ENCODE measurements around the gene CAMTA1. TPM values are rescaled to one million over a fixed set of nuclear protein-coding genes. Genes with fewer than 3 reads are reported as not detected.

The CAMTA1 gene
- total and polyA plus RNA-seq, 8 donors = 42.8 to 213 (median 118) TPM

DNA sequence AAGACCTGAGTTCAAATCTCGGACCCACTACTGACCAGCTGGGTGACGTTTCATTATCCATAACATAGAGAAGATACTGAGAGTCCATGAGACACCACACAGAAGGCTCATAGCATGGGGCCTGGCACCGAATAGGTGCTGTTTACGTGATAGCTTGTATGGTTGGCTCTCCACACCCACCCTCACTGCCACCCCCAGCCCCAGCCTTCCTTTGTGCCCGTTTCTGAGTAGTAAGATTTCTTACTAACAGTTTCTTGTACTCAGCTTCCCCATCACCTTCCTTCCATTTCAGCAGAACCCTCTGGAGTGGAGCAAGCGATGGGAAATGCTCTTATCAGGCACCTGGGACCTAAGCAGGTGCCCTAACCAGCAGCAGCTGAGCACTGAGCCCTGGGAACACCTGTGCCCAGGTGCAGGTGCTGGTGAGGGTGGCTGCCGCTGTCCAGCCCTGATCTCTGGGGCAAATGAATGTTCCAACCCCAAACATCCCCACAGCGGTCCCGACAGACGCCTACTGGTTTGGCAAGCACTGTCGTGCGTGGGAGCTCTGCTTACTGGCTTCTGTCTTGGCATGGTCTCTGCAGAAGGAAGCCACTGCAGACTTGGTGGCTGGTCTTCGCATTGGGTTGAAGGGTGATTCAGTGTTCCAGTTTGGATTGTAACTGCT is 225.4 kb downstream of the CAMTA1 start:
- 72 to 81% (median 76%) methylated on average over 9 to 13 of the region's 13 CpGs for WGBS, 5 donors
- Histone ChIP-seq H3K36me3 (no peaks in the 10 kb centered on the region), H3K4me3 (no peak overlapping the region), H3K27ac (no peak overlapping the region), H3K9me3 (no peaks in the 10 kb centered on the region), H3K4me1 (no peaks in the 10 kb centered on the region), H3K27me3 (peaks cover 0 to 16% (median 0%) of the 10 kb centered on the region in 3 donors)
- TF ChIP-seq POLR2AphosphoS5 (IDR thresholded peaks at IDR 0.05) (no peak), EP300 (IDR thresholded peaks at IDR 0.05) (no peak), POLR2A (IDR thresholded peaks at IDR 0.05) (no peak)
- TF ChIP-seq, protein P1, sequence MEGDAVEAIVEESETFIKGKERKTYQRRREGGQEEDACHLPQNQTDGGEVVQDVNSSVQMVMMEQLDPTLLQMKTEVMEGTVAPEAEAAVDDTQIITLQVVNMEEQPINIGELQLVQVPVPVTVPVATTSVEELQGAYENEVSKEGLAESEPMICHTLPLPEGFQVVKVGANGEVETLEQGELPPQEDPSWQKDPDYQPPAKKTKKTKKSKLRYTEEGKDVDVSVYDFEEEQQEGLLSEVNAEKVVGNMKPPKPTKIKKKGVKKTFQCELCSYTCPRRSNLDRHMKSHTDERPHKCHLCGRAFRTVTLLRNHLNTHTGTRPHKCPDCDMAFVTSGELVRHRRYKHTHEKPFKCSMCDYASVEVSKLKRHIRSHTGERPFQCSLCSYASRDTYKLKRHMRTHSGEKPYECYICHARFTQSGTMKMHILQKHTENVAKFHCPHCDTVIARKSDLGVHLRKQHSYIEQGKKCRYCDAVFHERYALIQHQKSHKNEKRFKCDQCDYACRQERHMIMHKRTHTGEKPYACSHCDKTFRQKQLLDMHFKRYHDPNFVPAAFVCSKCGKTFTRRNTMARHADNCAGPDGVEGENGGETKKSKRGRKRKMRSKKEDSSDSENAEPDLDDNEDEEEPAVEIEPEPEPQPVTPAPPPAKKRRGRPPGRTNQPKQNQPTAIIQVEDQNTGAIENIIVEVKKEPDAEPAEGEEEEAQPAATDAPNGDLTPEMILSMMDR (IDR thresholded peaks at IDR 0.05) = no peak
- intact Hi-C loops (cut with DNase I; ENCODE audit: low total_unique reads) = no loop called here
- peak in 1 of 2 donors; percentile 17 for DNase-seq

DNA sequence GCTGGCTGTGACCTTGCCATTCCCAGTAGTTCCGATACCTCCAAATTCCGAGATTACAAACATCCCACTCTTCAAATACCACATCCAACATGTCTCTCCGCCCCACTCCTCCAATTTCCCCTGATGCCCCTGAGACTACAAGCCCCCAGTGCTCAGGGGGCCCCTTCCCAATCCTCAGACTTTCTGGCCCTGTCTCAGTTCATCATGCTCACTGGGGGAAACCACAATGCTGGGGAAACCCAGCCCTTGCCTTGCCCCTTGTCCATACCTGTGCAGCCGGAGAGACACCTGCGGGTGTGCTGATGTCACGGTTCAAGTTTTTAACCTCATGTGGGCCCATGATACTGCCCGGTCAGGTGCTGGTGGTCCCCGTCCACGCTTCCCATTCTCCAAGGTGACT is 226.6 kb downstream of the CAMTA1 start:
- intact Hi-C loops (cut with DNase I; ENCODE audit: low total_unique reads) = no loop called here
- H3K4me3 ChIP-seq = no peak overlapping the region
- DNase-seq = no peak
- peaks cover 0 to 16% (median 0%) of the 10 kb centered on the region in 3 donors for H3K27me3 ChIP-seq
- 77 to 90% (median 86%) methylated on average over 9 of the region's 9 CpGs for WGBS, 5 donors
- no peaks in the 10 kb centered on the region for H3K36me3 ChIP-seq
- no peaks in the 10 kb centered on the region for H3K9me3 ChIP-seq
- TF ChIP-seq, protein P1 (IDR thresholded peaks at IDR 0.05) = no peak
- TF ChIP-seq POLR2A (IDR thresholded peaks at IDR 0.05) (no peak), POLR2AphosphoS5 (IDR thresholded peaks at IDR 0.05) (no peak)
- H3K4me1 ChIP-seq = no peaks in the 10 kb centered on the region
- H3K27ac ChIP-seq = no peak overlapping the region

DNA sequence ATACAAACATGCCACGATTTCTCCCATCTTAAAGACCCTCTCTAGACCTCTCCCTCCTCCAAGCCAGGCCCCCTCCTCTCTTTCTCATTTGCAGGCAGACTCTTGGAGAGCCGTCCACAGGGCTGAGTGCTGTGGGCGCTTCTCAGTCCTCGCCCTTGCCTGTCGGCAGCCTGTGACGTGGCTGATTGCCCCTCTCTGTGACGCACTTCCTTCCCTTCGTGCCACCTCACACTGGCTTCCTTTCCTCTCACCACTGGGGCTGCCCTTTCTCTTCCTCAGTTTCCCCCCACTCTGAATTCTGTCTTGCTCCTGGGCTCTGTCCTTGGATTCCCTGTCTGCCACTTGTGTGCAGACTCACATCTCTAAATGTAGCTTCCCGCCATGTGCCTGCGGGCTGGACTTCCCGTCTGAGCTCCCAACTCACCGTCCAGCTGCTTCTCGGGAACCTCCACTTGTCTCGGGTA is 227.2 kb downstream of the CAMTA1 start:
- 78 to 88% (median 82%) methylated on average over 14 of the region's 14 CpGs for WGBS, 5 donors
- no peaks in the 10 kb centered on the region for H3K4me1 ChIP-seq
- no peaks in the 10 kb centered on the region for H3K36me3 ChIP-seq
- peaks cover 0 to 9% (median 0%) of the 10 kb centered on the region in 3 donors for H3K27me3 ChIP-seq
- no peaks in the 10 kb centered on the region for H3K9me3 ChIP-seq
- no peak for DNase-seq
- TF ChIP-seq EP300 (IDR thresholded peaks at IDR 0.05) (no peak), POLR2AphosphoS5 (IDR thresholded peaks at IDR 0.05) (no peak), POLR2A (IDR thresholded peaks at IDR 0.05) (no peak)
- H3K4me3 ChIP-seq = no peak overlapping the region
- intact Hi-C loops (cut with DNase I; ENCODE audit: low total_unique reads) = no loop called here
- H3K27ac ChIP-seq = no peak overlapping the region

DNA sequence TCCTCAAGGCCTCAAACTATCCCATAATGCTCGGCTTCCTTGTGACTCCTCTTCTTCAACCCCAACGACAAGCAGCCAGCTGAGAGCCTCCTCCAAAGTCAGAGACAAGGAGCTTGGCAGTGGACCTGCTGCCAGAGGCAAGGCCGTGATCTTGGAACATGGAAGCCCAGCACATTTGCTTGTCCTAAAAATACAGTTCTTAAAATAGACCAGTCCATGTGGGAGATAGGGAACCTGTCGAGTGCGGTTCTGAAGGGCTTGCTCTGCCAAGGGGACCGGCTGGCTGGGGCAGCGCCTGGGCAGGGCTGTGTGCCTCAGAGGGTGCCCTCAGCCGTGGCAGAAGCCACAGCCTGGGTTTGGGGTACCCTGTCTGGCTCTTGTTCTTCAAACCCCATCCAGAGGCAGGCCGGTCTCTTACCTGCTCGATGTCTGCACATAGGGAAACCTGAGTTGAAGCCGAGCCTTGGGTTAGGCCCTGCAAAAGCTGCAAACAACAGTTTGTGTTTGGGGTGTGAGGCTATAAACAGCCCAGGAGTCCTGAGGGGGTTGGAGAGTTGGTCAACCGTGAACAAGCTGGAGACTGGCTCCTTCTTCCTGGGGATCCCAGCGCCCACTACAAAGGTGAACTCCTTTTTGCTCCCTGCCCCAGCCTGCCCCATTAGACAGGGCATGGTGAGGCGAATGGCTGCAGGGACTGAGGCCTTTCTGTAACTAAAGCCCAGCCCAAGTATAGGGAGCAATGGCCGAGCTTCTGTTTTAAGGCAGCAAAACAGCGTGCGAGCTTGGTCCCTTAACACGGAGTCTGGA is 228.8 kb downstream of the CAMTA1 start:
- Histone ChIP-seq H3K9me3 (no peaks in the 10 kb centered on the region), H3K36me3 (no peaks in the 10 kb centered on the region), H3K4me3 (no peak overlapping the region), H3K27ac (no peak overlapping the region), H3K27me3 (peaks cover 0 to 11% (median 3%) of the 10 kb centered on the region in 3 donors), H3K4me1 (no peaks in the 10 kb centered on the region)
- no peak for TF ChIP-seq POLR2AphosphoS5 (IDR thresholded peaks at IDR 0.05)
- TF ChIP-seq EP300 (IDR thresholded peaks at IDR 0.05) = no peak
- TF ChIP-seq, protein P1 (IDR thresholded peaks at IDR 0.05) = no peak
- no peak for TF ChIP-seq POLR2A (IDR thresholded peaks at IDR 0.05)
- WGBS, 5 donors = 75 to 84% (median 79%) methylated on average over 11 to 18 of the region's 18 CpGs
- intact Hi-C loops (cut with DNase I; ENCODE audit: low total_unique reads) = no loop called here
- no peak for DNase-seq

Measured in stomach (tissue), 9 donors.